K562 (cell line): ENCODE measurements around the gene RDH13. TPM values are rescaled to one million over a fixed set of nuclear protein-coding genes. Genes with fewer than 3 reads are reported as not detected.

Experiments used
- ATAC-seq: fragments of 200-7000 bp; cut with Tn5 transposase; 3 replicates; pipeline ENCODE4 v1.9.1; 2020; ENCODE audit warnings: moderate library complexity
- BruUV-seq: library from RNA; stranded (reverse); fragments of 400-500 nt; replicated peaks from 2 replicates; lab custom pipeline; 2021; lab: Mats Ljungman, UMichigan
- CTCF ChIA-PET: fragments of 300-600 bp; formaldehyde crosslinking; extraction: SDS; loops from one replicate; lab custom pipeline; 2021; ENCODE audit warnings: low intra/inter-chr PET ratio; lab: Yijun Ruan, JAX
- POLR2A ChIA-PET: fragments of 300-600, 350-650 bp; sonication (Branson Sonifier 250); formaldehyde crosslinking; extraction: SDS; loops from one replicate; lab custom pipeline; 2021; ENCODE audit warnings: antibody characterized with exemption, inconsistent platforms; lab: Yijun Ruan, JAX
- DNase-seq, 4 experiments: peaks; one replicate each; pipeline versions ENCODE4 v3.0.0 to v3.0.0-alpha.2; 2011 to 2018; ENCODE audit warnings: low spot score in 3 of 4, mixed read lengths in 3 of 4; ENCODE audit errors: extremely low read depth in 1 of 4
- FAIRE-seq: peaks from 2 replicates; lab custom pipeline; 2011; peaks lifted over from hg19 to GRCh38; lab: Jason Lieb, UNC
- H2AFZ ChIP-seq: 2 replicates; pipeline ENCODE4 v1.6.0; 2011; ENCODE audit warnings: low read depth, low read length, control low read depth, inconsistent platforms
- H3K27ac ChIP-seq: fragments of 200-600 bp; 3 replicates; pipeline ENCODE4 v1.8.0; 2011; ENCODE audit warnings: low read depth, mild to moderate bottlenecking, control low read depth, inconsistent platforms, low read length, moderate library complexity, mixed read lengths; ENCODE audit errors: extremely low read depth
- H3K27me3 ChIP-seq, 2 experiments: fragments of 300-600 bp in 1 of 2; 2 replicates in 1 of 2; 3 replicates in 1 of 2; pipeline versions ENCODE4 v1.6.0 to v1.8.0; 2011; ENCODE audit warnings: inconsistent platforms in 2 of 2, low read length in 2 of 2, mild to moderate bottlenecking in 1 of 2, mixed read lengths in 1 of 2, moderate library complexity in 1 of 2; ENCODE audit not compliant: control insufficient read depth in 2 of 2, insufficient read depth in 2 of 2
- H3K36me3 ChIP-seq: fragments of 300-600 bp; 3 replicates; pipeline ENCODE4 v1.8.0; 2011; ENCODE audit warnings: mild to moderate bottlenecking, low read length, inconsistent platforms; ENCODE audit not compliant: control insufficient read depth, insufficient read depth
- H3K4me1 ChIP-seq, 2 experiments: fragments of 200-600 bp in 1 of 2; replicated peaks in 1 of 2; 2 replicates in 1 of 2; 3 replicates in 1 of 2; pipeline versions ENCODE4 v1.5.1 to v1.8.0; 2011; ENCODE audit warnings: inconsistent platforms in 2 of 2, low read length in 2 of 2, mild to moderate bottlenecking in 1 of 2, mixed read lengths in 1 of 2, moderate library complexity in 1 of 2; ENCODE audit not compliant: control insufficient read depth in 2 of 2, insufficient read depth in 2 of 2
- H3K4me2 ChIP-seq: 2 replicates; pipeline ENCODE4 v1.6.1; 2011; ENCODE audit warnings: low read length, control low read depth, inconsistent platforms, mixed read lengths; ENCODE audit not compliant: insufficient read depth
- H3K4me3 ChIP-seq: fragments of 200-600 bp; sonication (generic), shearing (Covaris generic); 2 replicates; pipeline ENCODE4 v1.5.1; 2016; ENCODE audit warnings: control low read depth, inconsistent platforms
- H3K79me2 ChIP-seq: fragments of 200-600 bp; 3 replicates; pipeline ENCODE4 v1.8.0; 2011; ENCODE audit warnings: low read length, inconsistent platforms; ENCODE audit not compliant: control insufficient read depth, insufficient read depth
- H3K9ac ChIP-seq, 2 experiments: 2 replicates each; pipeline versions ENCODE4 v1.6.0 to v1.6.1; 2011; ENCODE audit warnings: low read depth in 2 of 2, low read length in 2 of 2, control low read depth in 1 of 2, inconsistent platforms in 1 of 2, mild to moderate bottlenecking in 1 of 2, mixed read lengths in 1 of 2; ENCODE audit not compliant: insufficient read depth in 1 of 2
- H3K9me1 ChIP-seq: one replicate; pipeline ENCODE4 v1.6.0; 2011; ENCODE audit warnings: inconsistent platforms, mild to moderate bottlenecking, low read length, moderate library complexity; ENCODE audit not compliant: control insufficient read depth, insufficient read depth
- H3K9me3 ChIP-seq: replicated peaks from 2 replicates; pipeline ENCODE4 v1.5.1; 2011; ENCODE audit warnings: low read depth, low read length, inconsistent platforms; ENCODE audit not compliant: control insufficient read depth, insufficient read depth
- H4K20me1 ChIP-seq: replicated peaks from 2 replicates; pipeline ENCODE4 v1.6.1; 2011; ENCODE audit warnings: low read length, inconsistent platforms, mixed read lengths; ENCODE audit not compliant: control insufficient read depth, insufficient read depth
- CHD7 ChIP-seq: fragments of 200-600 bp; sonication (generic); IDR thresholded peaks from one replicate; pipeline ENCODE4 v1.6.1; 2012; ENCODE audit warnings: mild to moderate bottlenecking, low read depth, low read length, inconsistent platforms
- HCFC1 ChIP-seq: IDR thresholded peaks from 2 replicates; pipeline ENCODE4 v1.6.1; 2012; ENCODE audit warnings: low read depth, low read length, improper control_type of control experiment
- SIN3B ChIP-seq: fragments of 450-650 bp; IDR thresholded peaks from 2 replicates; pipeline ENCODE4 v1.6.1; 2017; ENCODE audit warnings: low read depth, mild to moderate bottlenecking, moderate library complexity
- SREBF2 ChIP-seq: sonication (generic); formaldehyde crosslinking; IDR thresholded peaks from 2 replicates; pipeline ENCODE4 v1.4.0; 2020; ENCODE audit warnings: mild to moderate bottlenecking, missing genetic modification reagents
- SRSF9 ChIP-seq: fragments of 200-400 bp; formaldehyde crosslinking; IDR thresholded peaks from 2 replicates; pipeline ENCODE4 v1.6.1; 2017; ENCODE audit warnings: low read depth, low read length, borderline replicate concordance
- WGBS: fragments of 100-300 bp; shearing (Covaris generic); methylation state at CpG from one replicate; pipeline ENCODE4 v1.1.6; 2016; ENCODE audit warnings: low coverage, mixed read lengths; ENCODE audit not compliant: insufficient coverage; ENCODE audit errors: missing lambda C conversion rate; 5-methylcytosine and 5-hydroxymethylcytosine counted together
- in situ Hi-C: fragments of 300-500 bp; cut with MboI; formaldehyde crosslinking; loops from 4 replicates; pipeline ENCODE4 v1.15.0; 2018; ENCODE audit warnings: inconsistent platforms, mixed read lengths
- intact Hi-C: fragments of 100-400 bp; cut with micrococcal nuclease; formaldehyde crosslinking; loops from 2 replicates; pipeline ENCODE4 v1.14.2; 2022
- polyA plus RNA-seq, 8 experiments: library from polyadenylated mRNA; depleted of rRNA in 4 of 8; stranded (reverse) in 5 of 8; unstranded in 3 of 8; fragments of >200 nt; fragmentation: Nextera tagmentation in 2 of 8; fragmentation: Illumina TruSeq in 1 of 8; extraction: Ambion mirVana in 2 of 8; extraction: Trizol in 1 of 8; gene quantifications; 2 replicates each; pipeline versions ENCODE4 v1.2.1 to v1.2.3, GENCODE V29; 2011 to 2014; ENCODE audit warnings: inconsistent platforms in 1 of 8, missing spikeins in 1 of 8
- total RNA-seq, 7 experiments: library from RNA; depleted of rRNA in 6 of 7; stranded (reverse); fragments of >200 nt in 6 of 7; fragmentation: Illumina TruSeq in 2 of 7; extraction: Trizol in 2 of 7; gene quantifications; 2 replicates each; pipeline versions ENCODE4 v1.2.1 to v1.2.3, GENCODE V29; 2011 to 2021; ENCODE audit warnings: low replicate concordance in 1 of 7
- TF ChIP-seq, protein P1 (sequence below): fragments of 250-450 bp; sonication (Bioruptor Pico); IDR thresholded peaks from 2 replicates; pipeline ENCODE4 v1.5.0; 2021; ENCODE audit warnings: mild to moderate bottlenecking, borderline replicate concordance
- TF ChIP-seq, protein P2 (sequence below): sonication (generic); formaldehyde crosslinking; IDR thresholded peaks from 2 replicates; pipeline ENCODE4 v1.8.0; 2022; ENCODE audit warnings: mild to moderate bottlenecking, missing genetic modification reagents

RDH13 gene
- total and polyA plus RNA-seq, 9 of the 15 experiments (the other 6 are each of a cell fraction or from before 2014, with no cell fraction given), result 7.5 to 70.3 (median 39.5) TPM

DNA sequence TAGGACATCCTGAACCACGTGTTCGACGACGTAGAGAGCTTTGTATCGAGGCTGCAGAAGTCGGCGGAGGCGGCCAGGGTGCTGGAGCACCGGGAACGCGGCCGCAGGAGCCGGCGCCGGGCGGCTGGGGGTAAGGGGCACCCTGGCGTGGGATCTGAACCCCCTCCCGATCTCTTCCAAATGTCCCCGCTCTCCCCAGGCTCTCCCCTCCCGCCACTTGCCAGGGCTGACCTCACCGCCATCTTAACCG, 18.7 kb upstream of the RDH13 start:
- H3K36me3 ChIP-seq, result peaks cover 7% of the 10 kb centered on the region; the same call in 1 of the 3 replicates
- TF ChIP-seq CHD7 (no peak), SRSF9 (no peak), SIN3B (no peak), SREBF2 (CRISPR knock-in tag) (no peak), HCFC1 (no peak)
- TF ChIP-seq, protein P1, sequence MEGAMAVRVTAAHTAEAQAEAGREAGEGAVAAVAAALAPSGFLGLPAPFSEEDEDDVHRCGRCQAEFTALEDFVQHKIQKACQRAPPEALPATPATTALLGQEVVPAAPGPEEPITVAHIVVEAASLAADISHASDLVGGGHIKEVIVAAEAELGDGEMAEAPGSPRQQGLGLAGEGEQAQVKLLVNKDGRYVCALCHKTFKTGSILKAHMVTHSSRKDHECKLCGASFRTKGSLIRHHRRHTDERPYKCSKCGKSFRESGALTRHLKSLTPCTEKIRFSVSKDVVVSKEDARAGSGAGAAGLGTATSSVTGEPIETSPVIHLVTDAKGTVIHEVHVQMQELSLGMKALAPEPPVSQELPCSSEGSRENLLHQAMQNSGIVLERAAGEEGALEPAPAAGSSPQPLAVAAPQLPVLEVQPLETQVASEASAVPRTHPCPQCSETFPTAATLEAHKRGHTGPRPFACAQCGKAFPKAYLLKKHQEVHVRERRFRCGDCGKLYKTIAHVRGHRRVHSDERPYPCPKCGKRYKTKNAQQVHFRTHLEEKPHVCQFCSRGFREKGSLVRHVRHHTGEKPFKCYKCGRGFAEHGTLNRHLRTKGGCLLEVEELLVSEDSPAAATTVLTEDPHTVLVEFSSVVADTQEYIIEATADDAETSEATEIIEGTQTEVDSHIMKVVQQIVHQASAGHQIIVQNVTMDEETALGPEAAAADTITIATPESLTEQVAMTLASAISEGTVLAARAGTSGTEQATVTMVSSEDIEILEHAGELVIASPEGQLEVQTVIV (CRISPR knock-in tag), result no peak
- TF ChIP-seq, protein P2, sequence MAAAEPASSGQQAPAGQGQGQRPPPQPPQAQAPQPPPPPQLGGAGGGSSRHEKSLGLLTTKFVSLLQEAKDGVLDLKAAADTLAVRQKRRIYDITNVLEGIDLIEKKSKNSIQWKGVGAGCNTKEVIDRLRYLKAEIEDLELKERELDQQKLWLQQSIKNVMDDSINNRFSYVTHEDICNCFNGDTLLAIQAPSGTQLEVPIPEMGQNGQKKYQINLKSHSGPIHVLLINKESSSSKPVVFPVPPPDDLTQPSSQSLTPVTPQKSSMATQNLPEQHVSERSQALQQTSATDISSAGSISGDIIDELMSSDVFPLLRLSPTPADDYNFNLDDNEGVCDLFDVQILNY (CRISPR knock-in tag), result no peak
- ChIA-PET CTCF (no interaction called here), POLR2A (no interaction called here)
- no peaks in the 10 kb centered on the region for H3K9me3 ChIP-seq
- no peaks in the 10 kb centered on the region for H3K9me1 ChIP-seq
- no peak overlapping the region for H3K9ac ChIP-seq
- ATAC-seq, result no peak
- no peak overlapping the region for H2AFZ ChIP-seq
- no peaks in the 10 kb centered on the region for H4K20me1 ChIP-seq
- WGBS, result 84% methylated on average over 12 of the region's 22 CpGs
- peaks cover 0 to 55% of the 10 kb centered on the region in 2 experiments; a peak in 3 of 5 replicates for H3K4me1 ChIP-seq
- no peak overlapping the region for H3K4me2 ChIP-seq
- no peaks in the 10 kb centered on the region for H3K27me3 ChIP-seq
- no peak overlapping the region for H3K27ac ChIP-seq
- no peak for DNase-seq
- in situ Hi-C loops (no loop called here), intact Hi-C loops (loop anchor here (10.0 kb wide), 1 partner anchor 333 kb away; no protein-coding TSS in a partner anchor)
- no peak overlapping the region for H3K4me3 ChIP-seq
- no peak for FAIRE-seq
- peaks cover 7% of the 10 kb centered on the region; the same call in 2 of the 3 replicates for H3K79me2 ChIP-seq
- no TSS peak for BruUV-seq
